Cardiac fibroblast (primary cell): ENCODE data around the gene HLA-DQA2.
"Not testable (repeated sequence)": the region's sequence is repeated elsewhere in the genome, so short reads cannot be mapped to it uniquely, and the experiment has no call there.

Experiments used
- DNase-seq, 2 donors: peaks; one replicate each; pipeline versions ENCODE4 v3.0.0 to v3.0.0-alpha.2; 2010; ENCODE audit warnings: low read depth in 2 of 2
- H3K4me3 ChIP-seq, 2 donors: replicated peaks in 1 of 2; 1 replicate in 1 of 2; 2 replicates in 1 of 2; pipeline ENCODE4 v1.5.1; 2011; ENCODE audit warnings: low read depth in 2 of 2, low read length in 2 of 2, mild to moderate bottlenecking in 2 of 2, moderate library complexity in 1 of 2
- TF ChIP-seq, protein P1 (sequence below): IDR thresholded peaks from one replicate; pipeline ENCODE4 v1.5.1; 2011; ENCODE audit warnings: low read depth, mild to moderate bottlenecking, low read length, inconsistent platforms

The HLA-DQA2 gene

DNA sequence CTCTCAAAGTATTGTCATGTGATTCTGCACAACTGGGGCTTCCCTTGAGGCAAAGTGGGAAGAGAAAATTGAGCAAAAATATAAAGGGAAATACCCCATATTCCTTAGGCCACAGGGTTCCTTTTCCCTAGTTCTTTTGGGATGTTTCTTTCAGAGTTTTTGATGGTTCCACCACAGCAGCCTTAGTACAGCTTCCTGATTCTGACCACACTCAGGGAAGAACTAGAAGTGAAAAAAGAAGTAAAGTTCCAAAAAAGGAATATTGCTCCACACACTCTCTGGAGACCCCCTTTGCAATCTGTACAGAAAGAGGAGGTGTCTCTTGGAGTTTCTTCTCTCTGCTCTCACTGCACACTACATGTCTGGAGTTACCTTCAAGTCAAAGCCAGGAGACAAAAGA is 27.9 kb upstream of the HLA-DQA2 start:
- no peak overlapping the region for H3K4me3 ChIP-seq
- TF ChIP-seq, protein P1, sequence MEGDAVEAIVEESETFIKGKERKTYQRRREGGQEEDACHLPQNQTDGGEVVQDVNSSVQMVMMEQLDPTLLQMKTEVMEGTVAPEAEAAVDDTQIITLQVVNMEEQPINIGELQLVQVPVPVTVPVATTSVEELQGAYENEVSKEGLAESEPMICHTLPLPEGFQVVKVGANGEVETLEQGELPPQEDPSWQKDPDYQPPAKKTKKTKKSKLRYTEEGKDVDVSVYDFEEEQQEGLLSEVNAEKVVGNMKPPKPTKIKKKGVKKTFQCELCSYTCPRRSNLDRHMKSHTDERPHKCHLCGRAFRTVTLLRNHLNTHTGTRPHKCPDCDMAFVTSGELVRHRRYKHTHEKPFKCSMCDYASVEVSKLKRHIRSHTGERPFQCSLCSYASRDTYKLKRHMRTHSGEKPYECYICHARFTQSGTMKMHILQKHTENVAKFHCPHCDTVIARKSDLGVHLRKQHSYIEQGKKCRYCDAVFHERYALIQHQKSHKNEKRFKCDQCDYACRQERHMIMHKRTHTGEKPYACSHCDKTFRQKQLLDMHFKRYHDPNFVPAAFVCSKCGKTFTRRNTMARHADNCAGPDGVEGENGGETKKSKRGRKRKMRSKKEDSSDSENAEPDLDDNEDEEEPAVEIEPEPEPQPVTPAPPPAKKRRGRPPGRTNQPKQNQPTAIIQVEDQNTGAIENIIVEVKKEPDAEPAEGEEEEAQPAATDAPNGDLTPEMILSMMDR = no peak
- no peak for DNase-seq

DNA sequence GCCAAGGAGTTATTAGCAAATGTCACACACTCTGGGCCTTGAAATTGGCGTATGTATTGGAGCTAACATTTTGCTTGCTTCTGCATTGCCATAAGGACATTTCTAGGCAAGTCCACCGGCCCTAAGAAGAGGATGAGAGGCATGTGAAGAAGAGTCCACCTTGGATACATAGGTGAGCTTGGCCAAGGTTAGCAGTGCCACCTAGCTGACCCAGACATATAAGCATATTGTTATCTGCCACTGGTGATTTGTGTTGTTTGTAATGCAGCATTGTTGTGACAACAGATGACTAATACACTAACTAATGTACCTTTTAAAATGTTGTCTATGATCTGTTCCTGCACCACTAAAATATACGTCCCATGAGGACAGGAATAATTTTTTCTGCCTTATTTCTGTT is 24.8 kb upstream of the HLA-DQA2 start:
- TF ChIP-seq, protein P1 = no peak

DNA sequence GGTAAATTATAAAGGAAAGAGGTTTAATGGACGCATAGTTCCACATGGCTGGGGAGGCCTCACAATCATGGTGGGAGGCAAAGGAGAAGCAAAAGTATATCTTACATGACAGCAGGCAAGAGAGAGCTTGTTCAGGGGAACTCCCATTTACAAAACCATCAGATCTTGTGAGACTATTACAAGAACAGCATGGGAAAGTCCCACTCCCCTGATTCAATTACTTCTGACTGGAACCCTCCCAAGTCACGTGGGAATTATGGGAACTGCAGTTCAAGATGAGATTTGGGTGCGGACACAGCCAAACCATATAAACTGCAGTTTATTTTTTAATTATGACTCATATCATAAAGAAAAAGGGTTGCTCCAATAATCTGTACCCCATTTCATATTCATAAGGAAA is 22.3 kb upstream of the HLA-DQA2 start:
- TF ChIP-seq, protein P1 = no peak
- DNase-seq = no peak
- H3K4me3 ChIP-seq = no peak overlapping the region

More for the DNA sequence above, 24.8 kb upstream of the HLA-DQA2 start:
- H3K4me3 ChIP-seq = no peak overlapping the region
- DNase-seq = no peak

DNA sequence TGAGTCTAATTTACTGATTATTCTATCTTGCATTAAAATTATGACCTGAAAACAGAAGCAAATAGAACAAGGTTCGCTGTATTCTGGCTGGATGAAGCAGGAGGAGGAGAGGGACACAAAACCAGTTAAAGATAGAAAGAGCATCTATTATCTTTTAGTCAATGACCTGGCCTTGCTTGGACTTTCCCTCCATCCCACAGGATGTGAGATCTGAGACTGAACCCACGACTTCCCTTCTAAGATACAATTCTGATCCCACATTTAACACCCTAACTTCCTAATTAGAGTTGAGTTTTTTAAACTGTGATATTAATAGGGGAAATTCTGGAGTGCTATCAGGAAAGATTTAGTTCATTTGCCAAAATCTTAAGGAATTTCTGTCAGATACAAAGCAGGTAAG is 3.1 kb upstream of the HLA-DQA2 start:
- no peak overlapping the region for H3K4me3 ChIP-seq
- no peak for DNase-seq
- TF ChIP-seq, protein P1 = no peak

DNA sequence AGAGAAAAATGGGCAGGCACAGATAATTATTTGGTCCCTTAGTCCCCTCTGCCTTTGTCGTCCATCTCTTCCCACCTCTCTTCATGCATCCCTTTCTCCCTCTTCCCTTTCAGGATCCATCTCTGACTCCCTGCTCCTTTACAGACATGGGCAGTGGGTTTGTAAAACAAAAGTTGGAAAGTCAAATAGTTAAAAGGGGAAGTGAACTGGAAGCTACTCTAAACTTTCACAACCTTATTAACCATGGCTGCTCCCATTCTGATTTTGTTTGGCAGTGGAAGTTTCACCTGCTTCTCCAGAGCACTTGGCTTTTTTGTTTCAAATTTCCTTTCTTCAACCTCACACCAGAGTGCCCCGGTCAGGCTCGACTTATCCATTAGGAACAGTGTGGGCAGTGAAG is 1.2 kb downstream of the HLA-DQA2 start:
- H3K4me3 ChIP-seq = no peak overlapping the region
- DNase-seq = no peak
- TF ChIP-seq, protein P1 = no peak

DNA sequence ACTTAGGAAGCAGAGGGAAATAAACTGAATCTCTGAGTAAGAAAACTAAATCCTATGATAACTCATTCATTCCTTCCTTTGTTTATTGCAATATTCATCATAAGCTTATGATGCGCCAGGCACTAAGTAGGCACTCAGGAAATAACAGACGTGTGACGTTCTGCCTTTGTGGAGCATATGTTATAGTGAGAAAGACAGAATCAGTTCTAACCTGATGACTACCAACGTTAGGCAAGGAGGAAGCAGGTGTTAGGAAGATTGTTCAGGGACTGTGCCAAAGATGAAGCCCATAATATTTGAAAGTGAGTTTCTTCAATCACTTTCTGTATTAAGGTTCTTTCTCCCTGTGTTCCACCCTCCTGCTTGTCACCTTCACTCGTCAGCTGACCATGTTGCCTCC is 3.6 kb downstream of the HLA-DQA2 start:
- TF ChIP-seq, protein P1 = no peak
- H3K4me3 ChIP-seq = no peak overlapping the region
- DNase-seq = no peak

DNA sequence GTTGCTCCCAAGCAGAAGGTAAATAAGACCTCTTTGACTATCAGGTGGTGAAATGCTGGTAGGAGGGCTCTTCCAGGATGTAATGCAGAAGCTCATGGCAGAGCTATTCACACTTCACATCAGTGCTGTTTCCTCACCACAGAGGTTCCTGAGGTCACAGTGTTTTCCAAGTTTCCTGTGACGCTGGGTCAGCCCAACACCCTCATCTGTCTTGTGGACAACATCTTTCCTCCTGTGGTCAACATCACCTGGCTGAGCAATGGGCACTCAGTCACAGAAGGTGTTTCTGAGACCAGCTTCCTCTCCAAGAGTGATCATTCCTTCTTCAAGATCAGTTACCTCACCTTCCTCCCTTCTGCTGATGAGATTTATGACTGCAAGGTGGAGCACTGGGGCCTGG is 4.5 kb downstream of the HLA-DQA2 start:
- H3K4me3 ChIP-seq, DNase-seq: not testable (repeated sequence)
